GM12875 (cell line): ENCODE data around the gene IGSF9.
"Not testable (repeated sequence)": the region's sequence is repeated elsewhere in the genome, so short reads cannot be mapped to it uniquely, and the experiment has no call there.

Experiments used
- H3K4me3 ChIP-seq: one replicate; pipeline ENCODE4 v1.5.1; 2011; ENCODE audit warnings: low read depth, low read length, control low read depth
- TF ChIP-seq, protein P1 (sequence below): IDR thresholded peaks from 2 replicates; pipeline ENCODE4 v1.5.1; 2011; ENCODE audit warnings: low read depth, mild to moderate bottlenecking, control low read depth, inconsistent platforms, low read length, moderate library complexity, borderline replicate concordance; ENCODE audit not compliant: insufficient read depth

The IGSF9 gene

DNA sequence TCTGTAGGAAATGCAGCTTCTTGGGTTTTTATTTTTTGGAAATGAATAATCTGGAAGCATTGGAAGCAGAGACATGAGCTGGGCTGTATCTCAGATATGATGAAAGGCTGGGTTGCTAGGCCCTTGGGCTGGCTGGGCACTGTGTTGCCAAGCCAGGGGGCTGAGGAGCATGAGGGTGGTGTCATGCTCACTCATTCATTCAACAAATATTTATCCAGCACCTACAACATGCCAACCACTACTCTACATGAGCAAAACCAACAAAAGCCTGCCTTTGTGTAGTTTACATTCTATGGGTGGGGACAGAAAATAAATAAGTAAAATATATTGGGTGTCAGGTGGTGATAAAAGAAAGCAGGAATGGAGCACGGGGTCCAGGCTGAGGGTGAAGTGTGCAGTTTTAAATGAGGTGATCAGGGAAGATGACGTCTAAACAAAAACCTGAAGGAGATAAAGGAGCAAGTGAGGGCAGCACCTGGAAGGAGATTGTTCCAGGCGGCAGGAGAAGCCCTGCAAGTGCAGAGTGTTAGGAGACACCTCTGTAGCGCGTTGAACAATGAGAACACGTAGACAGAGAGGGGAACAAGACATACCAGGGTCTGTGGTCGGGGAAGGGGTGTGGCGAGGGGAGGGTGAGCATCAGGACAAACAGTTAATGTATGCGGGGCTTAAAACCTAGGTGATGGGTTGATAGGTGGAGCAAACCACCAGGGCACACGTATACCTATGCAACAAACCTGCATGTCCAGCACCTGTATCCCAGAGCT lies 31.0 kb downstream of the IGSF9 start:
- TF ChIP-seq, protein P1, sequence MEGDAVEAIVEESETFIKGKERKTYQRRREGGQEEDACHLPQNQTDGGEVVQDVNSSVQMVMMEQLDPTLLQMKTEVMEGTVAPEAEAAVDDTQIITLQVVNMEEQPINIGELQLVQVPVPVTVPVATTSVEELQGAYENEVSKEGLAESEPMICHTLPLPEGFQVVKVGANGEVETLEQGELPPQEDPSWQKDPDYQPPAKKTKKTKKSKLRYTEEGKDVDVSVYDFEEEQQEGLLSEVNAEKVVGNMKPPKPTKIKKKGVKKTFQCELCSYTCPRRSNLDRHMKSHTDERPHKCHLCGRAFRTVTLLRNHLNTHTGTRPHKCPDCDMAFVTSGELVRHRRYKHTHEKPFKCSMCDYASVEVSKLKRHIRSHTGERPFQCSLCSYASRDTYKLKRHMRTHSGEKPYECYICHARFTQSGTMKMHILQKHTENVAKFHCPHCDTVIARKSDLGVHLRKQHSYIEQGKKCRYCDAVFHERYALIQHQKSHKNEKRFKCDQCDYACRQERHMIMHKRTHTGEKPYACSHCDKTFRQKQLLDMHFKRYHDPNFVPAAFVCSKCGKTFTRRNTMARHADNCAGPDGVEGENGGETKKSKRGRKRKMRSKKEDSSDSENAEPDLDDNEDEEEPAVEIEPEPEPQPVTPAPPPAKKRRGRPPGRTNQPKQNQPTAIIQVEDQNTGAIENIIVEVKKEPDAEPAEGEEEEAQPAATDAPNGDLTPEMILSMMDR = no peak
- no peak overlapping the region for H3K4me3 ChIP-seq

DNA sequence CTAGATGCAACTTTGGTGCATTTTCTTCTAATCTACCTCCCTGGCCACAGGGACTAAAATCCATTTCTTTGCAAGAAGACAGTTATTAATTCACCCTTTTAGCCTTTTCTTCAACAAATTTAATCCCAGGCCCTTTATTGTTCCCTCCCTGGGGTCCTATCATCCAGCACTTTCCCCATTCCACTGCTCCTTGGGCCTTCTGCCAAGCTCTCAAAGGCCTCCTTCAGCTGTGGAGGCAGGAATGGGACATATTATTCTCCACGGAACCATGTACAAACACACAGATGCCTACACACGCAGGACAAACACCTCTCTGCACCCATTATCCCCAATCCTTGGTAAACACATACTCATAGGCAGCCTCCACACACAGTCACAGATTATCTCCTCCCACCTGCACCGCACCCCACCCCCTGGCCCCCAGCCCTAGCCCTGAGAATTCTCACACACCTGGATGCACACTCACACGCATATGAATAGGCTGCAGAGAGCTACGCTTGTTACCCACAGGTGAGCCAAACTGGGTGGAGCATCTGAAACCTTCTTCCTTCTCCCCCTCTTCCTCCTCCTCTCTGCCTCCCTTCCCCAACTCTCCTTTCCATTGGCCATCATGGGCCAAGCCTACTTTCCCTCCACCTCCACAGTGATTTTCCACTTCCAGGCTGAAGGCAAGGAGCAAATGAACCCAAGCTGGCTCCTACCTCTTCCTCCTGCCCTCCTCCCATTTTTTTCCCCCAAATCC lies 31.8 kb downstream of the IGSF9 start:
- TF ChIP-seq, protein P1 = no peak
- no peak overlapping the region for H3K4me3 ChIP-seq

DNA sequence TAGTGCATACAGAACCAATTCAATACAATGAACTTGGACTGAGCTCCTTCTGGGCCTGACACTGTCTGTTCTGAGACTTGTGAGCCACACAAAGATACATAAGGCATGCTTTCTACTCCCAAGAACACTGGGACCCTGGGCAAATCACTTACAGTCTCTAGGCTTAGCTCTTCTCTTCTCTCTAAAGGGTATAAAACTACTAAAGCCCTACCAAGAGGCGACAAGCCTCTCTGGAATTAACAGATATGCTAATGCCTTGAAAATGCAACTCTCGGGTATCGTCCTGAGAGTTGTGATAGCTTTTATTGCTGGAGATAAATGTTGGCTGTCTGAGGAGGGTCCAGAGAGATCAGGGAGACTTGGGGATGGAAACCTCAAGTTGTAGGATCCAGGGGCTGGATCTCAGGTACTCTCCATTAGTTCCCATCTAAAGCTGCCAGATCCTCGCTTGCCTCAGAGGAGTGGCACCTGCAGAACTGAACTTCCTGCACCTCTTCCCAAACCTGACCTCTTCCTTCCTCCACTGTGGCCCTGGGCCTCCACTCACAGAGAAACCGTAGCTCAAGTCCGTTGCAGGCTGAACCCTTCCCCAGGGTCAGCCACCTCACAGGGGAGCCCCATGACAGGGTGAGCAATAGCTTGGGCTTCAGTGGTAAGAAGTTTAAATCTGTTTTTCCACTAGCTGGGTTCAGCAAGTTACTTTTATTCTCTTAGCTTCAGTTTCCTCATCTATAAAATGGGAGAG lies 33.9 kb downstream of the IGSF9 start:
- H3K4me3 ChIP-seq = no peak overlapping the region
- TF ChIP-seq, protein P1 = no peak

DNA sequence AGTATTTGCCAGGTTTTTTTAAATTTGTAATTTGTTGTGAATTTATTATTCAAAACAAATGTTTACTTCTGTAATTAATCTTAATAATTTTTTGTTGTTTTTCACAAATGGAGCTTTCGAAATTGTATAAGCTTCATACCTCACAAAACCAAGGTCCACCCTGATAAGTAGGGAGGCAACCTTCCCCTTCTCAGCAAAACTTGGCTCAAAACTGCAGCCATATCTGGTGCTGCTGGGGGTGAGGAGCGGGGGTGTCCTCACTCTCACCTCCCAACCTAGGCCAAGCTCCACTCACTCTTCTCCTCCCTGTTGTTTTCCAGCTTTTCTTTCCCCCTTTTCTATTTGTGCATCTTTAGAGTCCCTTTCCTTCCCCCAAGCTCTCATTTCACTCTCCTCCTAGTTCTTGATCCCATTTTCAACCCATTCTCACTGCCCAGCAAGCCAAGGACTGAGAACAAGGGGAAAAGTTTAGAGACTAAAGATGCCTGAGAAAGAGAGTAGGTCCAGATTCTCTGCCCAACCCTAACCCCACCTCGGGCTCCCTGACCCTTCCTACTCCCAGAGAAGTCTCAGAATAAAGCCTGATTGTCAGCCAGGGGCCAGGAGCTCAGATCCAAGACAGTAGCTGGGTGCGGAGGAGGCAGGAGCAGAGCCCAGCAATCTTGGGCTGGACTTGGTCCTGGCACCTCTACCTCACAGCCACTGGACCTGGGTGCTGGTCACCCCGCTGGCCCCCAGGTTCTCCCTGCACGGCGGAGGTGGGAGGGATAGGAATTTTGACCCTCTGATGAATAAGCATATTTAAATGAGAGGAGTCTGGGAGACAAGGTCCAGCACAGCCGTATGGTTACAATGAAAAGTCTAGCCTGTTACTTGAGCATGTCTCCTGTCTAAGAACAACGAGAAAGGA lies 37.1 kb downstream of the IGSF9 start:
- no peak overlapping the region for H3K4me3 ChIP-seq
- TF ChIP-seq, protein P1 = no peak

GRCh38 chr1:159906960-159907359 lies 38.5 kb downstream of the IGSF9 start:
- H3K4me3 ChIP-seq = no peak overlapping the region
- TF ChIP-seq, protein P1 = no peak

GRCh38 chr1:159904036-159904435 lies 41.4 kb downstream of the IGSF9 start:
- H3K4me3 ChIP-seq = not testable (repeated sequence)
